Stimulated activated CD8-positive, alpha-beta memory T cell treated with anti-CD3 and anti-CD28 coated beads, Interleukin-12 subunit alpha, Interleukin-12 subunit beta, amount 100 ng/mL, for 1 hour (primary cell): Measurements from ENCODE around the gene UCP3.

ENCODE experiments used
- DNase-seq: peaks from one replicate; pipeline ENCODE4 v3.0.0-alpha.2; 2020; ENCODE audit warnings: low read depth

Gene UCP3

GRCh38 chr11:74018331-74019005 is 9.6 kb upstream of the UCP3 start:
- no peak for DNase-seq

GRCh38 chr11:74017631-74018030 is 8.7 kb upstream of the UCP3 start:
- no peak for DNase-seq

GRCh38 chr11:74015919-74016684 is 7.2 kb upstream of the UCP3 start:
- no peak for DNase-seq

GRCh38 chr11:74014880-74015279 is 6.0 kb upstream of the UCP3 start:
- DNase-seq: no peak

- no peak for DNase-seq
These were observed 4.3 kb upstream of the UCP3 start for GRCh38 chr11:74013141-74013540.

- DNase-seq: no peak
These were observed 3.4 kb upstream of the UCP3 start for GRCh38 chr11:74012074-74012809.

GRCh38 chr11:74011360-74012073 is 2.6 kb upstream of the UCP3 start:
- no peak for DNase-seq

- DNase-seq: no peak
These were observed 1.7 kb upstream of the UCP3 start for GRCh38 chr11:74010306-74011300.

- no peak for DNase-seq
These were observed 905 bp upstream of the UCP3 start for GRCh38 chr11:74009675-74010305.

- DNase-seq: no peak
These were observed 304 bp upstream of the UCP3 start for GRCh38 chr11:74009230-74009547.

GRCh38 chr11:74007691-74008372 is 1.1 kb downstream of the UCP3 start:
- DNase-seq: no peak

GRCh38 chr11:74006743-74007304 is 2.1 kb downstream of the UCP3 start:
- no peak for DNase-seq

GRCh38 chr11:74005721-74006517 is 3.0 kb downstream of the UCP3 start:
- no peak for DNase-seq

- DNase-seq: peak; percentile 73
These were observed 3.9 kb downstream of the UCP3 start for GRCh38 chr11:74004759-74005615.

GRCh38 chr11:74004046-74004695 is 4.7 kb downstream of the UCP3 start:
- DNase-seq: no peak

- no peak for DNase-seq
These were observed 6.1 kb downstream of the UCP3 start for GRCh38 chr11:74002832-74003231.

GRCh38 chr11:74001822-74002286 is 7.0 kb downstream of the UCP3 start:
- no peak for DNase-seq
